ENCODE measurements around the gene SNX8.

Gene SNX8

GRCh38 chr7:2214636-2215035, 99.6 kb downstream of the SNX8 start:
- H3K36me3 ChIP-seq (ENCODE audit: insufficient read depth, low read depth, low read length): peaks cover 80% of the 10 kb centered on the region
- H3K4me1 ChIP-seq (ENCODE audit: insufficient read depth, low read length): no peaks in the 10 kb centered on the region
- H3K27me3 ChIP-seq (ENCODE audit: insufficient read depth, low read length): no peaks in the 10 kb centered on the region
- no peaks in the 10 kb centered on the region for H3K9me3 ChIP-seq (ENCODE audit: insufficient read depth, low read depth, low read length)
- H3K4me3 ChIP-seq (ENCODE audit: low read length): no peak overlapping the region
- H3K9ac ChIP-seq (ENCODE audit: low read depth, low read length): no peak overlapping the region
- H3K27ac ChIP-seq (ENCODE audit: low read length): no peak overlapping the region

- Histone ChIP-seq H3K27ac (ENCODE audit: low read length) (no peak overlapping the region), H3K9ac (ENCODE audit: low read depth, low read length) (no peak overlapping the region), H3K9me3 (ENCODE audit: insufficient read depth, low read depth, low read length) (no peaks in the 10 kb centered on the region)
Measured at GRCh38 chr7:2213551-2214215, 100.6 kb downstream of the SNX8 start.

GRCh38 chr7:2212906-2213305, 101.3 kb downstream of the SNX8 start:
- Histone ChIP-seq H3K9ac (ENCODE audit: low read depth, low read length) (no peak overlapping the region), H3K27ac (ENCODE audit: low read length) (no peak overlapping the region), H3K9me3 (ENCODE audit: insufficient read depth, low read depth, low read length) (no peaks in the 10 kb centered on the region), H3K27me3 (ENCODE audit: insufficient read depth, low read length) (no peaks in the 10 kb centered on the region), H3K4me1 (ENCODE audit: insufficient read depth, low read length) (no peaks in the 10 kb centered on the region), H3K4me3 (ENCODE audit: low read length) (no peak overlapping the region), H3K36me3 (ENCODE audit: insufficient read depth, low read depth, low read length) (peaks cover 85% of the 10 kb centered on the region)

More at GRCh38 chr7:2213551-2214215, 100.6 kb downstream of the SNX8 start:
- Histone ChIP-seq H3K4me1 (ENCODE audit: insufficient read depth, low read length) (no peaks in the 10 kb centered on the region), H3K36me3 (ENCODE audit: insufficient read depth, low read depth, low read length) (peaks cover 81% of the 10 kb centered on the region), H3K4me3 (ENCODE audit: low read length) (no peak overlapping the region), H3K27me3 (ENCODE audit: insufficient read depth, low read length) (no peaks in the 10 kb centered on the region)

GRCh38 chr7:2211926-2212325, 102.3 kb downstream of the SNX8 start:
- no peak overlapping the region for H3K4me3 ChIP-seq (ENCODE audit: low read length)
- no peak overlapping the region for H3K9ac ChIP-seq (ENCODE audit: low read depth, low read length)
- H3K27me3 ChIP-seq (ENCODE audit: insufficient read depth, low read length): no peaks in the 10 kb centered on the region
- no peaks in the 10 kb centered on the region for H3K9me3 ChIP-seq (ENCODE audit: insufficient read depth, low read depth, low read length)
- no peaks in the 10 kb centered on the region for H3K4me1 ChIP-seq (ENCODE audit: insufficient read depth, low read length)
- no peak overlapping the region for H3K27ac ChIP-seq (ENCODE audit: low read length)
- H3K36me3 ChIP-seq (ENCODE audit: insufficient read depth, low read depth, low read length): peaks cover 85% of the 10 kb centered on the region

GRCh38 chr7:2211259-2211880, 102.9 kb downstream of the SNX8 start:
- no peak overlapping the region for H3K9ac ChIP-seq (ENCODE audit: low read depth, low read length)
- H3K4me3 ChIP-seq (ENCODE audit: low read length): no peak overlapping the region
- no peaks in the 10 kb centered on the region for H3K9me3 ChIP-seq (ENCODE audit: insufficient read depth, low read depth, low read length)
- peaks cover 83% of the 10 kb centered on the region for H3K36me3 ChIP-seq (ENCODE audit: insufficient read depth, low read depth, low read length)
- no peaks in the 10 kb centered on the region for H3K4me1 ChIP-seq (ENCODE audit: insufficient read depth, low read length)
- H3K27me3 ChIP-seq (ENCODE audit: insufficient read depth, low read length): no peaks in the 10 kb centered on the region
- H3K27ac ChIP-seq (ENCODE audit: low read length): no peak overlapping the region

GRCh38 chr7:2210551-2211258, 103.5 kb downstream of the SNX8 start:
- H3K27me3 ChIP-seq (ENCODE audit: insufficient read depth, low read length): no peaks in the 10 kb centered on the region
- H3K4me1 ChIP-seq (ENCODE audit: insufficient read depth, low read length): no peaks in the 10 kb centered on the region
- no peak overlapping the region for H3K27ac ChIP-seq (ENCODE audit: low read length)
- no peak overlapping the region for H3K9ac ChIP-seq (ENCODE audit: low read depth, low read length)
- no peaks in the 10 kb centered on the region for H3K9me3 ChIP-seq (ENCODE audit: insufficient read depth, low read depth, low read length)
- peaks cover 79% of the 10 kb centered on the region for H3K36me3 ChIP-seq (ENCODE audit: insufficient read depth, low read depth, low read length)
- H3K4me3 ChIP-seq (ENCODE audit: low read length): no peak overlapping the region

- Histone ChIP-seq H3K9me3 (ENCODE audit: insufficient read depth, low read depth, low read length) (no peaks in the 10 kb centered on the region), H3K4me1 (ENCODE audit: insufficient read depth, low read length) (no peaks in the 10 kb centered on the region), H3K4me3 (ENCODE audit: low read length) (no peak overlapping the region), H3K27ac (ENCODE audit: low read length) (no peak overlapping the region), H3K36me3 (ENCODE audit: insufficient read depth, low read depth, low read length) (peaks cover 73% of the 10 kb centered on the region), H3K9ac (ENCODE audit: low read depth, low read length) (no peak overlapping the region), H3K27me3 (ENCODE audit: insufficient read depth, low read length) (no peaks in the 10 kb centered on the region)
Measured at GRCh38 chr7:2209961-2210323, 104.3 kb downstream of the SNX8 start.

GRCh38 chr7:2209146-2209960, 104.9 kb downstream of the SNX8 start:
- Histone ChIP-seq H3K9me3 (ENCODE audit: insufficient read depth, low read depth, low read length) (no peaks in the 10 kb centered on the region), H3K9ac (ENCODE audit: low read depth, low read length) (no peak overlapping the region), H3K27me3 (ENCODE audit: insufficient read depth, low read length) (no peaks in the 10 kb centered on the region), H3K4me3 (ENCODE audit: low read length) (no peak overlapping the region), H3K36me3 (ENCODE audit: insufficient read depth, low read depth, low read length) (peaks cover 71% of the 10 kb centered on the region), H3K4me1 (ENCODE audit: insufficient read depth, low read length) (no peaks in the 10 kb centered on the region), H3K27ac (ENCODE audit: low read length) (no peak overlapping the region)

- no peak overlapping the region for H3K9ac ChIP-seq (ENCODE audit: low read depth, low read length)
- H3K9me3 ChIP-seq (ENCODE audit: insufficient read depth, low read depth, low read length): no peaks in the 10 kb centered on the region
- no peak overlapping the region for H3K4me3 ChIP-seq (ENCODE audit: low read length)
- no peaks in the 10 kb centered on the region for H3K27me3 ChIP-seq (ENCODE audit: insufficient read depth, low read length)
- no peak overlapping the region for H3K27ac ChIP-seq (ENCODE audit: low read length)
- no peaks in the 10 kb centered on the region for H3K4me1 ChIP-seq (ENCODE audit: insufficient read depth, low read length)
- peaks cover 66% of the 10 kb centered on the region for H3K36me3 ChIP-seq (ENCODE audit: insufficient read depth, low read depth, low read length)
Measured at GRCh38 chr7:2208712-2209111, 105.5 kb downstream of the SNX8 start.

- H3K9ac ChIP-seq (ENCODE audit: low read depth, low read length): no peak overlapping the region
- peaks cover 41% of the 10 kb centered on the region for H3K36me3 ChIP-seq (ENCODE audit: insufficient read depth, low read depth, low read length)
- H3K4me3 ChIP-seq (ENCODE audit: low read length): no peak overlapping the region
- H3K9me3 ChIP-seq (ENCODE audit: insufficient read depth, low read depth, low read length): no peaks in the 10 kb centered on the region
- no peaks in the 10 kb centered on the region for H3K27me3 ChIP-seq (ENCODE audit: insufficient read depth, low read length)
- no peak overlapping the region for H3K27ac ChIP-seq (ENCODE audit: low read length)
- no peaks in the 10 kb centered on the region for H3K4me1 ChIP-seq (ENCODE audit: insufficient read depth, low read length)
Measured at GRCh38 chr7:2205036-2205780, 109.0 kb downstream of the SNX8 start.

- Histone ChIP-seq H3K4me1 (ENCODE audit: insufficient read depth, low read length) (no peaks in the 10 kb centered on the region), H3K36me3 (ENCODE audit: insufficient read depth, low read depth, low read length) (peaks cover 48% of the 10 kb centered on the region)
Measured at GRCh38 chr7:2204446-2204845, 109.8 kb downstream of the SNX8 start.

More at GRCh38 chr7:2204446-2204845, 109.8 kb downstream of the SNX8 start:
- H3K9ac ChIP-seq (ENCODE audit: low read depth, low read length): no peak overlapping the region
- H3K27ac ChIP-seq (ENCODE audit: low read length): no peak overlapping the region
- H3K27me3 ChIP-seq (ENCODE audit: insufficient read depth, low read length): no peaks in the 10 kb centered on the region
- no peak overlapping the region for H3K4me3 ChIP-seq (ENCODE audit: low read length)
- no peaks in the 10 kb centered on the region for H3K9me3 ChIP-seq (ENCODE audit: insufficient read depth, low read depth, low read length)
